Smooth muscle cell (in vitro differentiated cells): ENCODE measurements around the gene IMPA2. TPM values are rescaled to one million over a fixed set of nuclear protein-coding genes. Genes with fewer than 3 reads are reported as not detected.

Experiments used
- DNase-seq: peaks from one replicate; lab custom pipeline; 2025; ENCODE audit not compliant: unreplicated experiment; lab: John Stamatoyannopoulos, UW
- H2AFZ ChIP-seq: fragments of 200-600 bp; sonication (generic); 2 replicates; pipeline ENCODE4 v1.6.0; 2016; ENCODE audit warnings: antibody characterized with exemption, low read depth, mild to moderate bottlenecking
- H3F3A ChIP-seq: fragments of 200-600 bp; sonication (generic); 2 replicates; pipeline ENCODE4 v1.6.0; 2017; ENCODE audit warnings: antibody characterized with exemption, low read depth
- H3K27ac ChIP-seq: fragments of 200-600 bp; sonication (generic); 2 replicates; pipeline ENCODE4 v1.5.1; 2016; ENCODE audit warnings: low read depth, mild to moderate bottlenecking
- H3K27me3 ChIP-seq: fragments of 200-600 bp; sonication (generic); 2 replicates; pipeline ENCODE4 v1.6.1; 2016; ENCODE audit warnings: low read depth, mild to moderate bottlenecking
- H3K36me3 ChIP-seq: fragments of 200-600 bp; sonication (generic); 2 replicates; pipeline ENCODE4 v1.5.1; 2016; ENCODE audit warnings: low read depth
- H3K4me1 ChIP-seq: fragments of 200-600 bp; sonication (generic); 2 replicates; pipeline ENCODE4 v1.5.1; 2016; ENCODE audit warnings: low read depth
- H3K4me2 ChIP-seq: fragments of 200-600 bp; sonication (generic); 2 replicates; pipeline ENCODE4 v1.6.0; 2016; ENCODE audit warnings: mild to moderate bottlenecking
- H3K4me3 ChIP-seq: fragments of 200-600 bp; sonication (generic); 2 replicates; pipeline ENCODE4 v1.5.1; 2016; ENCODE audit warnings: mild to moderate bottlenecking
- H3K79me2 ChIP-seq: fragments of 200-600 bp; sonication (generic); 2 replicates; pipeline ENCODE4 v1.6.0; 2016; ENCODE audit warnings: low read depth, mild to moderate bottlenecking
- H3K9ac ChIP-seq: fragments of 200-600 bp; sonication (generic); 2 replicates; pipeline ENCODE4 v1.6.0; 2016; ENCODE audit warnings: low read depth
- H3K9me3 ChIP-seq: fragments of 200-600 bp; sonication (generic); replicated peaks from 2 replicates; pipeline ENCODE4 v1.5.1; 2016; ENCODE audit warnings: low read depth
- H4K20me1 ChIP-seq: fragments of 200-600 bp; sonication (generic); 2 replicates; pipeline ENCODE4 v1.6.0; 2016; ENCODE audit warnings: low read depth
- CTCF ChIP-seq: fragments of 200-600 bp; sonication (generic); IDR thresholded peaks from 2 replicates; pipeline ENCODE4 v1.5.1; 2017; ENCODE audit warnings: borderline replicate concordance, mild to moderate bottlenecking, antibody characterized with exemption; ENCODE audit not compliant: insufficient read depth, poor library complexity, severe bottlenecking
- WGBS: methylation state at CpG from one replicate; pipeline ENCODE4 v1.1.7; 2016; ENCODE audit warnings: low lambda C conversion rate; 5-methylcytosine and 5-hydroxymethylcytosine counted together
- polyA plus RNA-seq: library from polyadenylated mRNA; unstranded; fragments of >200 nt; fragmentation: Nextera tagmentation; extraction: Ambion mirVana; gene quantifications from 2 replicates; pipeline ENCODE4 v1.2.1, GENCODE V29; 2016
- total RNA-seq: library from RNA; depleted of rRNA; stranded (reverse); fragments of >200 nt; gene quantifications from 2 replicates; pipeline ENCODE4 v1.2.3, GENCODE V29; 2014

IMPA2 gene
- total and polyA plus RNA-seq, 2 experiments from 2014 or later, result 9.9 to 17.8 TPM

DNA sequence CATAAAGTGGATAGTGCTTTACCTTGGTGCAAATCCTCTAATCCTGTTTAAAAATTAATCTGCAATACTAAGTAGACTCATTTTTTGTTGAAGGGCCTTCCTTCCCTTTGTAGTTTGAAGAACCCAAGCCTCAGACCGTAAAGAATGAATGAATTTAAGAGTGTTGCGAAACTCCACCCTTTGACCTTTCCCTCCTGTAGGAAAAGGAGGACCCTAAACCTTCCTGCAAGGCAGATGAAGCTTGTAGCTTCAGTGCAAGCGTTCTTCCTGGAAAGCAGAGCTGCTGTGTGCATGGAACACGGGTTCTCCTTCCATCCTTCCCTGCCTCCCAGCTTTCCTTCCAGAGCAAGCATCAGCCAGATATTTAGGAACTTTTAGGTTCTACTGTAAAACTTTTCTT, 1.7 kb downstream of the IMPA2 start:
- H3K4me3 ChIP-seq, result peak overlapping the region; percentile 66
- peak overlapping the region; percentile 87 for H3K4me2 ChIP-seq
- H3K27me3 ChIP-seq, result no peaks in the 10 kb centered on the region
- H3F3A ChIP-seq, result peaks cover 14% of the 10 kb centered on the region
- 56% methylated on average over 4 of the region's 4 CpGs for WGBS
- no peaks in the 10 kb centered on the region for H3K36me3 ChIP-seq
- H3K9ac ChIP-seq, result no peak overlapping the region
- peak overlapping the region; percentile 37 for H2AFZ ChIP-seq
- peaks cover 24% of the 10 kb centered on the region for H3K4me1 ChIP-seq
- no peak for TF ChIP-seq CTCF
- DNase-seq, result no peak
- no peak overlapping the region for H3K27ac ChIP-seq
- H3K9me3 ChIP-seq, result no peaks in the 10 kb centered on the region
- H4K20me1 ChIP-seq, result peaks cover 3% of the 10 kb centered on the region
- H3K79me2 ChIP-seq, result no peaks in the 10 kb centered on the region

GRCh38 chr18:11983592-11983991, 2.3 kb downstream of the IMPA2 start:
- Histone ChIP-seq H3K27ac (no peak overlapping the region), H3K27me3 (no peaks in the 10 kb centered on the region), H3F3A (peaks cover 14% of the 10 kb centered on the region), H4K20me1 (peaks cover 3% of the 10 kb centered on the region), H3K4me2 (peak overlapping the region; percentile 36), H3K36me3 (no peaks in the 10 kb centered on the region), H3K79me2 (no peaks in the 10 kb centered on the region), H3K4me3 (peak overlapping the region; percentile 66), H3K4me1 (peaks cover 24% of the 10 kb centered on the region), H2AFZ (peak overlapping the region; percentile 37), H3K9me3 (no peaks in the 10 kb centered on the region), H3K9ac (no peak overlapping the region)
- 40% methylated on average over 12 of the region's 12 CpGs for WGBS
- no peak for DNase-seq
- TF ChIP-seq CTCF, result no peak

DNA sequence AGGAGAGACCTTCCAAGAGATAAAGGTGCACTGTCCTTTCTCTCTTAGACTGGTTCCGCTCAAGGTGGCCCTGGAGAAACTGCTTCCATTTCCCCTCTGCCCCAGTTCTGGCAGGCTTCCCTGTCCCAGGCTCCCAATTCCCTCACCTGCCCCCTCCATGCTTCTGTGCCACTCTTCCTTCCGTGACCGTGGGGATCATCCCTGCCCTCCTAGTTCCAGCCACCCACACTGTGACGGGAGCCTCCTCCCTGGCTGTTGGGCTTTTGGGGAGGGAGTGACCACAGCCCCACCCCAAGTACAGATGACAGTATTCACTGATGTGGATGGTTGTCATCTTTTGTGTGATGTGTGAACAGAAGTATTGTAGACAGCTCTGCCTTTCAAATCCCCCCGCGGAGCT, 2.8 kb downstream of the IMPA2 start:
- WGBS, result 95% methylated on average over 6 of the region's 6 CpGs
- Histone ChIP-seq H2AFZ (no peak overlapping the region), H3K4me3 (no peak overlapping the region), H3K4me2 (no peak overlapping the region), H3K9ac (no peak overlapping the region), H3F3A (peaks cover 10% of the 10 kb centered on the region), H3K27me3 (no peaks in the 10 kb centered on the region), H3K9me3 (no peaks in the 10 kb centered on the region), H4K20me1 (peaks cover 3% of the 10 kb centered on the region), H3K79me2 (no peaks in the 10 kb centered on the region), H3K27ac (no peak overlapping the region), H3K36me3 (no peaks in the 10 kb centered on the region), H3K4me1 (peaks cover 24% of the 10 kb centered on the region)
- TF ChIP-seq CTCF, result no peak
- no peak for DNase-seq

DNA sequence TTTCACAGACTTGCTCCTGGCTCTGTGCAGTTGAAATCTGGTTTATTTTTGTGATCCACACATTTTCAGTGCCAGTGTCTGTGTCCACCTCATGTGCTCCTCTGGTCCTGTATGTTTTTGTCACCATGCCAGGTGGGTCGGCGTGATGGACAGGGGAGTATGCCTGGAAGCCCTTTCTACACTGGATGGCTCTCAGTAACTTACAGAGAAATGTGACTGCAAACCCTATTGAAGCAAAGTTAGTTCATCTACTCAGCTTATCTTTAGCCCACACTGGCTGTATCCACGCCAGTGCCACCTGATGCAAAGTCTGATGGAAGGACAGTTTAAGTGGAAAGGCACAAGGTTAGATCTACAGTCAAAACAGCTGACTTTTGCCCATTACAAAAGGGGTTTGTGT, 4.3 kb downstream of the IMPA2 start:
- H2AFZ ChIP-seq, result no peak overlapping the region
- no peak overlapping the region for H3K9ac ChIP-seq
- H3K36me3 ChIP-seq, result no peaks in the 10 kb centered on the region
- H3F3A ChIP-seq, result no peaks in the 10 kb centered on the region
- TF ChIP-seq CTCF, result no peak
- H3K9me3 ChIP-seq, result no peaks in the 10 kb centered on the region
- H3K4me2 ChIP-seq, result no peak overlapping the region
- H3K4me3 ChIP-seq, result no peak overlapping the region
- no peak for DNase-seq
- no peaks in the 10 kb centered on the region for H3K79me2 ChIP-seq
- H4K20me1 ChIP-seq, result peaks cover 3% of the 10 kb centered on the region
- H3K4me1 ChIP-seq, result peaks cover 18% of the 10 kb centered on the region
- no peak overlapping the region for H3K27ac ChIP-seq
- no peaks in the 10 kb centered on the region for H3K27me3 ChIP-seq
- 96% methylated on average over 3 of the region's 3 CpGs for WGBS
